ENCODE data around the gene BPIFB3.
"Not testable (repeated sequence)": the region's sequence is repeated elsewhere in the genome, so short reads cannot be mapped to it uniquely, and the experiment has no call there.

Gene BPIFB3

DNA sequence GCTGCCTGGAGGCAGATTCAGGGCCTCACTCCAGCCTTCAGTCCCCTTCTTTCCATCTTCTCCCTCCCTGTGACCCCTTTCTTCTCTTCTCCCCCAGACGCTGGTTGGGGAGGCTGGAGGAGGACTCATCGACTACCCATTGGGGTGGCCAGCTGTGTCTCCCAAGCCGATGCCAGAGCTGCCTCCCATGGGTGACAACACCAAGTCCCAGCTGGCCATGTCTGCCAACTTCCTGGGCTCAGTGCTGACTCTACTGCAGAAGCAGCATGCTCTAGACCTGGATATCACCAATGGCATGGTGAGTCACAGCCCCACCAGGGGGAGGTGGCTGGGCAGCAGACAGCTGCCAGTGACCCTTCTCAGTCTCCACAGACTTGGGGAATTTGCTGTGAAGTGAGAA lies 38.7 kb downstream of the BPIFB3 start:
- DNase-seq (ENCODE audit: low spot score), result no peak

DNA sequence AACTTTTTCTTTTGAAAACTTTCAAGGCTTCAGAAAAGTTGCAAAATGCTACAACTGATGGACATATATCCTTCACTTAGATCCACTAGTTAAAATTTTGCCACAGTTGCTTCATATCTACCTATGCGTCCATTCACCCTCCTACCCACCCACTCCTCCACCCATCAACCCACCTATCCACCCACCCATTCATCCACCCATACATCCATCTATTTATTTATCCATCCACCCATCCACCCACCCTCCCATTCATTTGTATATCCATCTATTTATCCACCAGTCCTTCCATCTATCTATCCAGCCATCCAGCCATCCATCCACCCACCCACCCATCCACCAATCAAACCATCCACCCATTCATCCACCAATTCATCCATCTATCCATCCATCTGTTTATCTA lies 39.4 kb downstream of the BPIFB3 start:
- no peak for DNase-seq (ENCODE audit: low spot score)

DNA sequence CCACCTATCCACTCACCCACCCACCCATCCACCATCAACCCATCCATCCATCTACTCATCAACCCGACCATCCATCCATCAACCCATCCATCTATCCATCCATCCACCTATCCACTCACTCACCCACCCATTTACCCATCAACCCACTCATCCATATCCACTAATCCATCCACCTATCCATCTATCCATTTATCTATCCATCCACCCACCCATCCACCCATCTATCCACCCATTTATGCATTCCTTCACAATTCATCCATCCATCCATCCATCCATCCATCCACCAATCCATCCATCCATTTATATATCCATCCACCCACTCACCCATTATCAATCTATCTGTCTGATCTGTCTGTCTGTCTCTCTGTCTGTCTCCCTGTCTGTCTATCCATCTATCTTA lies 39.9 kb downstream of the BPIFB3 start:
- no peak for DNase-seq (ENCODE audit: low spot score)

- no peak for DNase-seq (ENCODE audit: low spot score)
Measured at GRCh38 chr20:33095249-33095648, 41.5 kb downstream of the BPIFB3 start.

GRCh38 chr20:33095902-33096584 lies 42.3 kb downstream of the BPIFB3 start:
- DNase-seq (ENCODE audit: low spot score), result peak; percentile 50

DNA sequence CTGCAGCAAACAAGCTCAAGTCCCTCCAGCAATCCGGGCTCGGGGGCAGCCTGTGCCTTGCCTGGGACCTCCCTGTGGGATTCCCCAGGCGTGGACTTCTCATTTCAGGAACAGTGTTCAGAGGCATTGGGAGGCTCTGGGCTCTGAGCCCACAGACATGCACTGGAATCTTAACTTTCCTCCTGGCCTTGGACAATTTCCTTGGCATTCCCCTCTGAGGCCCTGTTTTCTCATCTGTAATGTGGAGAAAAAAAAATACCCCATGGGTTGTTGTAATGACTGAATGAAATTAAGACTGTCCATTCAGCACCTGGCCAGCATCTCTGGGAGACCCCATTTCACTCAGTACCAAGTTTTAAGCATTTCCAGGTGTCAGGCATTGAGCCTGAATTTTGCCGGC lies 43.3 kb downstream of the BPIFB3 start:
- DNase-seq (ENCODE audit: low spot score), result no peak

GRCh38 chr20:33099843-33100538 lies 46.3 kb downstream of the BPIFB3 start:
- DNase-seq (ENCODE audit: low spot score), result no peak

DNA sequence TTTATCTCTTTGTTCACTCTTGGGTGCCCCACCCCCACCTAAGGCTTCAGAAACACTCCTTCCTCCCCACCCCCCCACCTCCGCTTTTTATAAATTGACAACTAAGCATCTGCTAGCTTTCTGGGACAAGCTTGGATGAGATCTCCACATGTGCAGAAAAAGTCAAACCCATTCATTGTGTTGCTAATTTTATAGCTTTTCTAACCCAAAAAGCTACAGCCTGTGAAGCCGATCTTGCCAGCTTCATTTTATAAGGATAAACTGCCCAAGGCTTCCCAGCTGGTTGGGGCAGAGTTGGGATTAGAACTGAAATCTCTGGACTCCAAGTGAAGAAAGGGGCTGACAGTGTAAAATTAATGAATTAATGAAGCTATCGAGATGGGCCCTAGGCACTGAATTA lies 49.9 kb downstream of the BPIFB3 start:
- no peak for DNase-seq (ENCODE audit: low spot score)

- no peak for DNase-seq (ENCODE audit: low spot score)
Measured at GRCh38 chr20:33104336-33104735, 50.6 kb downstream of the BPIFB3 start.

DNA sequence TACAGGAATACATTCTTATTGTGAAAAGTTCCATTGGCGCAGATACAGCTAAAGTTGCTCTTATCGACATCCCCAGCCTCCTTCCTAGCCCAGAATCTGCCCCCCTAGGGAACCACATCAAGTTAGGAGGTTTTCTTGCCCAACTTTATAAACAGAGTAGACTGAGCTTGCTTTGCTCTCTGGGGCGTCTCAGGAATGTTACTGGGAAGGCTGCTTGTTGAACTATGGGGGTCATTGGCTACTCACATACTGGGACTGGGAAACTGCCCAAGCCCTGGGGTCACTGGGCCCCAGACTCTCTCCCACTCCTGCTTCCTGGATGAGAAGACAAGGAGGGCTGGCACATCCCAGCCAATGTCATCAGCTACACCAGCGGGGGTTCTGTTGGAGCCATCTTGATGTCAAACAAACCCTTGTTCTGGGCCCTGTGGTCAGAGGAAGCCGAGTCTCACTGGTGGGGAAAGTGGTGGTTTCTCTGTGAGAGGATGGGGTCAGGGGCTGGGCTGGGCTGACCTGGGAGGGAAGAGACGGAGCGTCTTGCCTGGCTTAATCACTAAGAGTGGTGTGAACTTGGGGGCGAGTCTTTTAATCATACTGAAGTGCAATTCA lies 51.7 kb downstream of the BPIFB3 start:
- no peak for DNase-seq (ENCODE audit: low spot score)

DNA sequence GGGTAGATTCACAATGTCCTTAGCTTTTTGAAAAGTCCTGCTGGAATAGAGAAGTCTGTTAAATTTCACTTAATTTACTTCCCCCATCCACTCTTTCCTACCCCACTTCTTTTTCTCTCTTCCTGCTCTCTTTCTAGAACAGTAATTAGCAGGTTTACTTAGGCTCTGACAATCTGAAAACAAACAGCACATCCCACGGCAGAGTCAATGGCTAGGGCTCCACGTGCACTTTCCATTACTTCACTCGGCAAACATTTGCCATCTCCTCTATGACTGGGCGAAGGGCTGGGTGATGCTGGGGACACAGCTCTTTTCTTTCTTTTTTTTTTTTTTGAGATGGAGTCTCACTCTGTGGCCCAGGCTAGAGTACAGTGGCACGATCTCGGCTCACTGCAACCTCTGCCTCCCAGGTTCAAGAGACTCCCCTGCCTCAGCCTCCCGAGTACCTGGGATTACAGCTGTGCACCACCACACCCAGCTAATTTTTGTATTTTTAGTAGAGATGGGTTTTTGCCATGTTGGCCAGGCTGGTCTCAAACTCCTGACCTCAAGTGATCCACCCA lies 52.4 kb downstream of the BPIFB3 start:
- DNase-seq (ENCODE audit: low spot score), result not testable (repeated sequence)

- DNase-seq (ENCODE audit: low spot score), result no peak
Measured at GRCh38 chr20:33108661-33109060, 55.0 kb downstream of the BPIFB3 start.

DNA sequence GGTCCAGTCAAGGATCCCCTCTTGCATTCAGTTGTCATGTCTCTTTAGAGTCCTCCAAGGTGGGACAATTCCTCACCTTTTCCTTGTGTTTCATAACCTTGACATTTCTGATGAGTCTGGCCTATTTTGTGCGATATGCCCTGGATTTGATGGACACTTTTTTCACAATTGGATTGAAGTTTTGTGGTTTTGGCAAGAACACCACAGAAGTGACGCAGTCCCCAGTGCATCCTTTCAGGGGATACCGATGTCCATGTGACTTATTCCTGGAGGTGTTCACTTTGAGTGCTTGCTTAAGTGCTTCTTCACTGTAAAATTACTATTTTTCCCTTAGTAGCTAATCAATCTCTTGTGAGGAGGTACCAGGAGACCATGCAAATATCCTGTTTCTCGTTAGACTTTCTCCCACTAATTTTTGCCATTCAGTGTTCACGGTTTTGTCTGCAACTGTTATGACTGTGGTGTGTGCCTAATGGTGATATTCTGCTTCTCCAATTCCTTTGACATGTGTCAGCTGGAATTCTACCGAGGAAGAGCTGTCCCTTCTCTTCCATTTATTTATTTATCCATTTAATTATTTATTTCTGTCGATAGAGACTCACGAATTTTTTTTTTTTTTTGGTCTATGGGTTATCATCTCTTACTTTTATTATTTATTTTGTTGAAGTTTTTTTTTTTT lies 56.6 kb downstream of the BPIFB3 start:
- DNase-seq (ENCODE audit: low spot score), result no peak

DNA sequence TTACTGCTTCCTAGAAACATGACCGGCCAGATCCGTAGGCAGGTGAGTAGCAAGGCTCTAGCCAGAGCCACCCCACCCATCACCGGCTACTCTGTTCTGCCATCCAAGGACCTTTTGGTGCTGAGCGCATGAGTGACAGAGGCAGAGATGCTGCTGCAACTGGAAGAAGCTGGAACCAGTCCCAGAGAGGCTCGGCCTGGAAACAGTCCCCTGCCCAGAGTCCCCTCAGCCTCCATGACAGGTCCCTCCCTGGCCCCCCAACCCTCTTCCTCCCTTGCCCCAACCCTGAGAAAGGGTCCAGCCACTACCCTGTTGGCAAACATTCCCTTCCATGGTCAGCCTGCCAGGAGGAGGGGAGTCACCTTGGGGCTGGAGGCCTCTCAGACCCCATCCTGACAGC lies 57.6 kb downstream of the BPIFB3 start:
- no peak for DNase-seq (ENCODE audit: low spot score)

- no peak for DNase-seq (ENCODE audit: low spot score)
Measured at GRCh38 chr20:33112547-33113386, 59.1 kb downstream of the BPIFB3 start.

DNA sequence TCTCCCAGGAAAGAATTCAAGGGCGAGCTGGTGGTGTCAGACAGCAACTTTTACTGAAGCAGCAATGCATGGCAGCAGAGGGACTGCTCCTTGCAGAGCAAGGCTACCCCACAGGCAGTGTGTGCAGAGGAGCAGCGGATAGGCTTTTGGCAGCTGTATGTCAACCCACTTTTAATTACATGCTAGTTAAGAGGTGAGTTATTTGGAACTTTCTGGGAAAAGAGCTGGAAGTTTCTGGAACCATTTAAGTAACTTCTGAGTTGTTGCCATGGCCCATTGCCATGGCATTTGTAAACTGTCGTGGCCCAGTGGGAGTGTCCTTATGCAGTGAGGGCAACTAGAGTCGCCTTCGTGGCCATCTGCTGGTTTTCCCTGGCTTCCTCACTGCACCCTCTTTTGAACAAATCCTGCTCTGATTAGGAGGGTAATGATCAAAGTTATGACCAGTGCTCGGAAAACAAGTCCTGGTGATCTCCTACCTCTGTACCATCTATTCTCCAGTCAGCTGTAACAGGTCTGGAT lies 59.7 kb downstream of the BPIFB3 start:
- DNase-seq (ENCODE audit: low spot score), result no peak

- DNase-seq (ENCODE audit: low spot score), result not testable (repeated sequence)
Measured at GRCh38 chr20:33115501-33115900, 61.8 kb downstream of the BPIFB3 start.

- DNase-seq (ENCODE audit: low spot score), result no peak
Measured at GRCh38 chr20:33119725-33120720, 66.3 kb downstream of the BPIFB3 start.

DNA sequence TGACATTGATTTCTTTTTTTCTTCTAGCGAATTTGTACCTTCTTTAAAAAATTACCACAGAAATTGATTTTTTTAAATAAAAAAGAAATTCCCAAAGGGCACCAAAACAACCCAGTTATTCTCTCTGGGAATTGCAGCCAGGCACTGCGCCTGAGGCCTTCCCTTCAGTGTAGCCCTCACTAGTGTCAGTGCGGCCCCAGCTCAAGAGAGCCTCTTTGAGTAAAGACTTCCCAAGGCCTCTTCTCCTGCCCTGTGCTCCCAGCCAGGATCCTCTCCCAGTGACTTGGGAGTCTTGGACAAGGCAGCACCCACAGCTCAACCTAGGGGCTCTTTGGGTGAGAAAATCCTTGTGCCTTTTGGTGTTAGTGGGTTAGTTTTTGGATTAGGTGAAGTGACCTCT lies 67.2 kb downstream of the BPIFB3 start:
- no peak for DNase-seq (ENCODE audit: low spot score)

DNA sequence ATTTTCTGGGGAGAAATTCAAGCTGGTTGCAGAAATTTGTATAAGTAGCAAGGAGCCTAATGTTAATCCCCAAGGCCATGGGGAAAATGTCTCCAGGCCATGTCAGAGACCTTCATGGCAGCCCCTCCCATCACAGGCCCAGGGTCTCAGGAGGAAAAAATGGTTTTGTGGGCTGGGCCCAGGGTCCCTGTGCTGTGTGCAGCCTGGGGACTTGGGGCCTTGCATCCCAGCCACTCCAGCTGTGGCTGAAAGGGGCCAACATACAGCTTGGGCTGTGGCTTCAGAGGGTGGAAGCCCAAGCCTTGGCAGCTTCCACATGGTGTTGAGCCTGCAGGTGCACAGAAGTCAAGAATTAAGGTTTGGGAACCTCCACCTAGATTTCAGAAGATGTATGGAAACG lies 68.6 kb downstream of the BPIFB3 start:
- DNase-seq (ENCODE audit: low spot score), result not testable (repeated sequence)

All from CD4-positive, alpha-beta T cell treated with Interleukin-6 at 100 ng/mL for 8 hours (primary cell).